Breast epithelium (tissue), 4 donors: ENCODE data around the gene WRNIP1. TPM values are rescaled to one million over a fixed set of nuclear protein-coding genes. Genes with fewer than 3 reads are reported as not detected.

Experiments
- DNase-seq, 2 donors: peaks; one replicate each; pipeline ENCODE4 v3.0.0-alpha.2; 2019; ENCODE audit warnings: low spot score in 2 of 2
- H3K27ac ChIP-seq, 2 donors: fragments of 200-600 bp; sonication (generic) in 1 of 2; one replicate each; pipeline ENCODE4 v1.5.1; 2016 to 2019; ENCODE audit warnings: mild to moderate bottlenecking in 1 of 2
- H3K27me3 ChIP-seq, 2 donors: fragments of 200-600 bp; sonication (generic) in 1 of 2; one replicate each; pipeline versions ENCODE4 v1.5.1 to v1.6.0; 2017 to 2019; ENCODE audit warnings: control low read depth in 1 of 2, mild to moderate bottlenecking in 1 of 2
- H3K36me3 ChIP-seq: fragments of 200-600 bp; one replicate; pipeline ENCODE4 v1.5.1; 2019
- H3K4me1 ChIP-seq, 2 donors: fragments of 200-600 bp; sonication (generic); one replicate each; pipeline ENCODE4 v1.5.1; 2016 to 2019; ENCODE audit warnings: control low read depth in 1 of 2
- H3K4me3 ChIP-seq, 3 donors: fragments of 200-600 bp; sonication (generic); 1 replicate in 2 of 3; 2 replicates in 1 of 3; pipeline ENCODE4 v1.5.1; 2016 to 2019; ENCODE audit warnings: mild to moderate bottlenecking in 3 of 3, moderate library complexity in 2 of 3
- H3K9me3 ChIP-seq, 2 donors: fragments of 200-600 bp; sonication (generic) in 1 of 2; one replicate each; pipeline ENCODE4 v1.5.1; 2016 to 2019; ENCODE audit warnings: control low read depth in 1 of 2
- POLR2A ChIP-seq: fragments of 450-650 bp; IDR thresholded peaks from one replicate; pipeline ENCODE4 v1.6.1; 2016; ENCODE audit warnings: antibody characterized with exemption, mild to moderate bottlenecking, moderate library complexity
- POLR2AphosphoS5 ChIP-seq, 3 donors: sonication (generic); formaldehyde crosslinking; IDR thresholded peaks; one replicate each; pipeline ENCODE4 v1.6.1; 2017; ENCODE audit warnings: antibody characterized with exemption in 3 of 3
- intact Hi-C: fragments of 100-400 bp; cut with DNase I; formaldehyde crosslinking; loops from one replicate; pipeline ENCODE4 v1.15.1; 2023; ENCODE audit warnings: low total_unique reads
- total RNA-seq, 3 donors: library from RNA; depleted of rRNA; stranded (reverse); fragments of >200 nt; gene quantifications; one replicate each; pipeline ENCODE4 v1.1.0, GENCODE V29; 2016
- TF ChIP-seq, protein P1 (sequence below), 3 donors: fragments of 450-650 bp; IDR thresholded peaks; one replicate each; pipeline ENCODE4 v1.5.1; 2016 to 2017; ENCODE audit warnings: antibody characterized with exemption in 3 of 3, mild to moderate bottlenecking in 3 of 3, moderate library complexity in 3 of 3

WRNIP1 gene
- total RNA-seq, 3 donors from 2014 or later = 40.6 to 62.3 (median 59.3) TPM

DNA sequence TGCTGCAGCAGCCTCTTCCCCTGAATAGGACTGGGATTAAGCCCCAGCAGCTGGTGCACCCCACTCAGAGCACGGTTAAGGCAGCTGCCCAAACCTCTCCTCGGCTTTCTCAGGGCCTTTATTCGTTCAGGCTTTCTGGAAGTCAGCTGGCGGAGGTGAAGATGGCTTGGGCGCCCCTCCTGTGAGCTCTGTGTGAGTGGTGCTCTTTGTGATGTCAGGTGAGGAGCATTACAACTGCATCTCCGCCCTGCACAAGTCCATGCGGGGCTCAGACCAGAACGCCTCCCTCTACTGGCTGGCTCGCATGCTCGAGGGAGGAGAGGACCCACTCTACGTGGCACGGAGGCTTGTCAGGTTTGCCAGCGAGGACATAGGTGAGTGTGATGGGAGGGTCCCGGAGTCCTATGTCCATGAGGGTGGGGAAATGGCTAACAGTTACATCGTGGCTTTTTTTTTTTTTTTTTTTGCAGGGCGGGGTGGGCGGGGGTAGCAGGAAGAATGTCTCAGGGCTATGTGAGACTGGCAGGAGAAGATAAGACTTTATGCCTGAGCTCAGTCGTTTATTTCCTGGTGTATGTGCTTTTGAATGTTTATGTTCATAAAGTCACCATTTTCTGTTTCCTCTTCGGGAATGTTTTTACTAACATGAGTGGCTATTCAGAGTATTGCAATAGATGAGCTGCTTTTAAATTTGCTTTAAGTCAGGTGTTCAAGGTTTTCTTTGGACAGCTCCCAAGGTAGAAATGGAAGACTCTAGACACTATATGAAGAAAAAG, 18.2 kb downstream of the WRNIP1 start:
- H3K9me3 ChIP-seq = no peaks in the 10 kb centered on the region
- H3K36me3 ChIP-seq = no peaks in the 10 kb centered on the region
- no peak overlapping the region for H3K4me3 ChIP-seq
- no peaks in the 10 kb centered on the region for H3K27me3 ChIP-seq
- DNase-seq = no peak
- H3K27ac ChIP-seq = no peak overlapping the region
- TF ChIP-seq, protein P1, sequence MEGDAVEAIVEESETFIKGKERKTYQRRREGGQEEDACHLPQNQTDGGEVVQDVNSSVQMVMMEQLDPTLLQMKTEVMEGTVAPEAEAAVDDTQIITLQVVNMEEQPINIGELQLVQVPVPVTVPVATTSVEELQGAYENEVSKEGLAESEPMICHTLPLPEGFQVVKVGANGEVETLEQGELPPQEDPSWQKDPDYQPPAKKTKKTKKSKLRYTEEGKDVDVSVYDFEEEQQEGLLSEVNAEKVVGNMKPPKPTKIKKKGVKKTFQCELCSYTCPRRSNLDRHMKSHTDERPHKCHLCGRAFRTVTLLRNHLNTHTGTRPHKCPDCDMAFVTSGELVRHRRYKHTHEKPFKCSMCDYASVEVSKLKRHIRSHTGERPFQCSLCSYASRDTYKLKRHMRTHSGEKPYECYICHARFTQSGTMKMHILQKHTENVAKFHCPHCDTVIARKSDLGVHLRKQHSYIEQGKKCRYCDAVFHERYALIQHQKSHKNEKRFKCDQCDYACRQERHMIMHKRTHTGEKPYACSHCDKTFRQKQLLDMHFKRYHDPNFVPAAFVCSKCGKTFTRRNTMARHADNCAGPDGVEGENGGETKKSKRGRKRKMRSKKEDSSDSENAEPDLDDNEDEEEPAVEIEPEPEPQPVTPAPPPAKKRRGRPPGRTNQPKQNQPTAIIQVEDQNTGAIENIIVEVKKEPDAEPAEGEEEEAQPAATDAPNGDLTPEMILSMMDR (IDR thresholded peaks at IDR 0.05) = no peak
- TF ChIP-seq POLR2AphosphoS5 (IDR thresholded peaks at IDR 0.05) (no peak), POLR2A (no peak)
- intact Hi-C loops = loop anchor here (10.0 kb wide), 1 partner anchor 1829 kb away; no protein-coding TSS in a partner anchor
- H3K4me1 ChIP-seq = no peaks in the 10 kb centered on the region

DNA sequence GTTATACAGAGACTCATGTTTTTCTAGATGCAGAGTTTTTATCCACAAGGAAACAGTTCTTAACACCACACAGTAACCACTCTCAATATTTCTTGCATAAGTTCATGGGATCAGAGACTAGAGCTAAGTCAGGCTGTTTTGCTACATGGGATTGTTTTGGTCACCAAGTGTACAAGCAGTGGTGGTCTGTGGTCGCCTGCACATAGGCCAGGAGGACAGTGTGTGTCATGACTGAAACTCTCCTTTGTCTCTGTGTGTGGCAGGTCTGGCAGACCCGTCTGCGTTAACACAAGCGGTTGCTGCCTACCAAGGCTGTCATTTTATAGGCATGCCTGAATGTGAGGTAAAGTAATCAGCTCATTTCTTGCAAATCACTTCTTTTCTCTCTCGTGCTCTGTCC, 18.9 kb downstream of the WRNIP1 start:
- no peak overlapping the region for H3K4me3 ChIP-seq
- intact Hi-C loops = loop anchor here (10.0 kb wide), 1 partner anchor 1829 kb away; no protein-coding TSS in a partner anchor
- no peak overlapping the region for H3K27ac ChIP-seq
- no peak for TF ChIP-seq POLR2A
- TF ChIP-seq, protein P1 (IDR thresholded peaks at IDR 0.05) = no peak
- no peak for TF ChIP-seq POLR2AphosphoS5 (IDR thresholded peaks at IDR 0.05)
- H3K9me3 ChIP-seq = no peaks in the 10 kb centered on the region
- no peaks in the 10 kb centered on the region for H3K4me1 ChIP-seq
- DNase-seq = no peak
- H3K27me3 ChIP-seq = no peaks in the 10 kb centered on the region
- H3K36me3 ChIP-seq = no peaks in the 10 kb centered on the region

DNA sequence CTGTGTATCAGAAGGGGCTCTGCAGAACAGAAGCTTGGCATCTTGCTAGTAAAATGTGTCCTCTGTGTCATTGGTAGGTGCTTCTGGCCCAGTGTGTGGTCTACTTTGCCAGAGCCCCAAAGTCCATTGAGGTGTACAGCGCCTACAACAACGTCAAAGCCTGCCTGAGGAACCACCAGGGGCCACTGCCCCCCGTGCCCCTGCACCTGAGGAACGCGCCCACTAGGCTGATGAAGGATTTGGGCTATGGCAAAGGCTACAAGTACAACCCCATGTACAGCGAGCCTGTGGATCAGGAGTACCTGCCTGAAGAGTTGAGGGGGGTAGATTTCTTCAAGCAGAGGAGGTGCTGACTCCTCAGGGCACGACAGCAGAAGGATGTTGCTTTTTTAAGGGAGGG, 19.7 kb downstream of the WRNIP1 start:
- no peaks in the 10 kb centered on the region for H3K27me3 ChIP-seq
- H3K4me1 ChIP-seq = no peaks in the 10 kb centered on the region
- H3K9me3 ChIP-seq = no peaks in the 10 kb centered on the region
- intact Hi-C loops = loop anchor here (10.0 kb wide), 1 partner anchor 1830 kb away; no protein-coding TSS in a partner anchor
- H3K36me3 ChIP-seq = no peaks in the 10 kb centered on the region
- H3K27ac ChIP-seq = no peak overlapping the region
- no peak overlapping the region for H3K4me3 ChIP-seq
- TF ChIP-seq POLR2A (no peak), POLR2AphosphoS5 (IDR thresholded peaks at IDR 0.05) (no peak)
- TF ChIP-seq, protein P1 (IDR thresholded peaks at IDR 0.05) = no peak
- DNase-seq = no peak

DNA sequence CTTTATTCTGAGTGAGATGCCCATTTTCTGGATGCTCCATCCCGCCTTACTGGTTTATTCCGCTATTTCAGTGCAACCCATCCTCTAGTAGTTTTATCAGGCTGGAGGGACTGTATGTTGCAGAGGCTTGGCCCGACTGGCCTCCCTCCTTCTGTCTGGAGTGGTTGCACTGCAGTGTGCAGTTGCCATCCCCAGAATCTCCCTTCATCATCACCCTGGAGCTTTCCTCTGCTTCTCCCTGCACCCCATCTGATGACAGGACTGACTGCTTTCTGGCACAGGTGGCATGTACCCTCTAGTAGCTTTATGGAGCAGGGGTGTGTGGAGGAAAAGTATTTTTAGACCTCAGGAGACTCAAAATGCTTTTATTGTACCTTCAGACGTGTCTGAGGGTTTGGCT, 21.1 kb downstream of the WRNIP1 start:
- no peaks in the 10 kb centered on the region for H3K36me3 ChIP-seq
- no peak for DNase-seq
- TF ChIP-seq POLR2AphosphoS5 (IDR thresholded peaks at IDR 0.05) (no peak), POLR2A (no peak)
- TF ChIP-seq, protein P1 (IDR thresholded peaks at IDR 0.05) = no peak
- intact Hi-C loops = loop anchor here (10.0 kb wide), 1 partner anchor 1831 kb away; no protein-coding TSS in a partner anchor
- no peaks in the 10 kb centered on the region for H3K27me3 ChIP-seq
- H3K4me3 ChIP-seq = no peak overlapping the region
- no peaks in the 10 kb centered on the region for H3K9me3 ChIP-seq
- H3K27ac ChIP-seq = no peak overlapping the region
- no peaks in the 10 kb centered on the region for H3K4me1 ChIP-seq
